Measurements from ENCODE around the gene ZSWIM3.
"Not testable (repeated sequence)": the region's sequence is repeated elsewhere in the genome, so short reads cannot be mapped to it uniquely, and the experiment has no call there.

Gene ZSWIM3

DNA sequence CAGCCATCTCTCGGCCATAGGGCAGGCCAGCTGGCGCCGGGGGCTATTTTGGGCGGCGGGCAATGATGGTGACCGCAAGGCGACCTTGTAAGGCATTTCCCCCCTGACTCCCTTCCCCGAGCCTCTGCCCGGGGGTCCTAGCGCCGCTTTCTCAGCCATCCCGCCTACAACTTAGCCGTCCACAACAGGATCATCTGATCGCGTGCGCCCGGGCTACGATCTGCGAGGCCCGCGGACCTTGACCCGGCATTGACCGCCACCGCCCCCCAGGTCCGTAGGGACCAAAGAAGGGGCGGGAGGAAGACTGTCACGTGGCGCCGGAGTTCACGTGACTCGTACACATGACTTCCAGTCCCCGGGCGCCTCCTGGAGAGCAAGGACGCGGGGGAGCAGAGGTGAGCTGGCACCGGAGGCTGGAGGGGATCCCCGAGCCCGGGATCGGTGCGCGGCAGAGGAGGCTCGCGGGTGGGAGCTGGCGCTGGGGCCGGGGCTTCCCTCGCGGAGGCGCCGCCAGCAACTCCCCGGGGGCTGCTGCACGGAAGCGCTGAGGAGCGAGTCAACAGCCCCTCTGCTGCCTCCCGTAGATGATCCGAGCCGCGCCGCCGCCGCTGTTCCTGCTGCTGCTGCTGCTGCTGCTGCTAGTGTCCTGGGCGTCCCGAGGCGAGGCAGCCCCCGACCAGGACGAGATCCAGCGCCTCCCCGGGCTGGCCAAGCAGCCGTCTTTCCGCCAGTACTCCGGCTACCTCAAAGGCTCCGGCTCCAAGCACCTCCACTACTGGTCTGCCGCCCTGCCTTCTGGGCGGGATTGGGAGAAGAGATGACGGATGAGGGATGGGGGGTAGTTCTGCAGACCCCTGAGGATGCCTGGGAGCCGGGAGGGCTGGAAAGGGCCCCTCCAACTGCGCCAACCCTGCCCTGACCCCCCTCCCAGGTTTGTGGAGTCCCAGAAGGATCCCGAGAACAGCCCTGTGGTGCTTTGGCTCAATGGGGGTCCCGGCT lies 33.9 kb downstream of the ZSWIM3 start, which contains the start of the genes CTSA and NEURL2:
TSS of gene CTSA (plus strand) at position 351 of the 999 bp plus-strand sequence. CDS start at position 585, 234 bp downstream.
TSS of gene NEURL2 (minus strand) at position 224 of the 999 bp plus-strand sequence. CDS start at position 7, 217 bp downstream.
- peak; percentile 86 for DNase-seq

DNA sequence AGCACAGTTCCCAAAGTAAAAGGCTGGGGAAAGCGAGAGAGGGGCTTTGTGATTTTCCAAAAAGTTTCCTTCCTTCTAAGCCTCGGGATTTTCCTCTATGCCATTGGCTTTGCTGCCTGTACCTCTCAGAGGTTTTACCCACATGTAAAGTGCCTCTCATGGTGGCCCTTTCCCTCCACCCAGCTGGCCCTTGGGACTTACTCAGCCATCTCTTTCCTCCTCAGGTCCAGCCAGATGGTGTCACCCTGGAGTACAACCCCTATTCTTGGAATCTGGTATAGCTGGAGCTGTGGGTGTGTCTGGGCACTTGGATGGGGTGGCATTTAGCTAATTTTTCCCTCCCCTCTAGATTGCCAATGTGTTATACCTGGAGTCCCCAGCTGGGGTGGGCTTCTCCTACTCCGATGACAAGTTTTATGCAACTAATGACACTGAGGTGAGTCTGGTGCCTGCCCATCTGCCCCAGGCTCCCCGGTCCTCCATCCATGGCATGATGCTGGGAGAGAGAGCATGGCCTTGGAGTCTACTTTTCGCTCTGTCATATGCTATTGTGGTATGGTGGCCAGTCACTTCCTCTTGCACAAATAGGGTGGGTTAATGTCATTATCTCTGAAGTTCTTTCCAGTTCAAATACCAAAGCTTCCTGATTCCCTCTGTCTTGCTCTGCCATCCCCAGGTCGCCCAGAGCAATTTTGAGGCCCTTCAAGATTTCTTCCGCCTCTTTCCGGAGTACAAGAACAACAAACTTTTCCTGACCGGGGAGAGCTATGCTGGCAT lies 34.8 kb downstream of the ZSWIM3 start:
- DNase-seq = no peak

DNA sequence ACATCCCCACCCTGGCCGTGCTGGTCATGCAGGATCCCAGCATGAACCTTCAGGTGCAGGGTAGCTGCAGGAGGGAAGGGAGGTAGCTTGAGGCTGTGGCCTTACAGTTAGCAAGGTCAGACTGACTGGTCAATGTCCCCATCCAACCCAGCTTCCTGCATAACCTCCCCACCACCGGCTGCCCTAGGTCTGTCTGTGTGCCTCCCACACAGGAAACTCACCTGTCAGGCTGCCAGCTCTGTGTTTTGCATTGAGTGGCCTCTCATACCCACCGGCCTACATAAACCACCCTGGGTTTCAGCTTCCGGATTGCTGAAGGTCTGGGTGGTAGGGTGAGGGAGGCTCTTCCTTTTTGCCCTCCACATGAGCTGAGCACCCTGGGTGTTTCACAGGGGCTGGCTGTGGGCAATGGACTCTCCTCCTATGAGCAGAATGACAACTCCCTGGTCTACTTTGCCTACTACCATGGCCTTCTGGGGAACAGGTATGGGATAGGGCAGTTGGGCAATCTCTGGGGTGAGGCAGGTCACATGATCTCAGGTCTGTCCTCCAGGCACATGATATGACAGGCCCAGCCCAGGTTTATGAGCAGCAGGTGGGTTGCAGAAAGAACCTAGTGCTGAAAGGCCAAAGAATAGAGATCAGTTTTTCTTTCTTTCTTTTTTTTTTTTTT lies 35.5 kb downstream of the ZSWIM3 start:
- DNase-seq = peak; percentile 46

DNA sequence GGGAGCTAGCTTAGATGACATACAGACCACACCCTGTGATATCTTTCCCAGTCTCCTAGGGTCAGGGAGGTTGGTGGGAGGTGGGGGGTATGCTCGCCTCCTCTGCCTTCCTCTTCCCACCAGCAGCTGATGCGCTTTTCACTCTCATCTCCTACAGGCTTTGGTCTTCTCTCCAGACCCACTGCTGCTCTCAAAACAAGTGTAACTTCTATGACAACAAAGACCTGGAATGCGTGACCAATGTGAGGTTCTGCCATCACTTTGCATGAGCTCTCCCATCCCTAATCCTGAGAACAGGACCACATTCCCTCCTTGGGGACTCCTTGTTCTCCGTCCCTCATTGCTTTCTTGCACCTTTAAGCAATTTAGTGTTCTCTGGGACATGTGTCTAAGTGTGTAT lies 36.4 kb downstream of the ZSWIM3 start:
- DNase-seq = no peak

DNA sequence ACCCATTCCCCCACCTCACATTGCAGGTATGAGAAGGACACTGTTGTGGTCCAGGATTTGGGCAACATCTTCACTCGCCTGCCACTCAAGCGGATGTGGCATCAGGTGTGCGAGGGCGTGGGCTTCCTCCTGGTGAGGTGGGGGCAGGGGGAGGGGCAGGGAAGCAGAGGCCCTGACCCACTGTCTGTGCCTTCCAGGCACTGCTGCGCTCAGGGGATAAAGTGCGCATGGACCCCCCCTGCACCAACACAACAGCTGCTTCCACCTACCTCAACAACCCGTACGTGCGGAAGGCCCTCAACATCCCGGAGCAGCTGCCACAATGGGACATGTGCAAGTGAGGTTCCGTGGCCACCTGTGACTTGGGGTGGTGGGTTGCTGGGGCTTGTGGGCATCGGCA lies 37.4 kb downstream of the ZSWIM3 start:
- DNase-seq = no peak

DNA sequence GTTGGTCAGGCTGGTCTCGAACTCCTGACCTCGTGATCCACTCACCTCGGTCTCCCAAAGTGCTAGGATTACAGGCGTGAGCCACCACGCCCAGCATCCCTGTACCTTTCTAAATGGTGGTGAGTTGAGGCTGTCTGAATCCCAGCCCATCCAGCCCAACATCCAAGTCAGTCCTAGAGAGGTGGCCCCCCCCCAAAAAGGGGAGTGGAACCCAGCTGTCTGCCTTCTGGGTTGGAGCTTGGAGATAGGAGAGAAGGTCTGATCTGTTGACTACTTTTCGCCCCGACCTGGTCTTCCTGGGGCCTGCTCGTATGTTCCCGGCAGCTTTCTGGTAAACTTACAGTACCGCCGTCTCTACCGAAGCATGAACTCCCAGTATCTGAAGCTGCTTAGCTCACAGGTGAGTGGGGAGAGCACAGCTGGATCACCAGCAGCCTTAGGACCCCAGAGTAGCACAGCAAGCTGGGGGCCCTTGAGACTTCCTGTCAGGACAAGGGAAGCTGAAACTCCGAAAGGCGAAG lies 39.3 kb downstream of the ZSWIM3 start:
- DNase-seq = no peak

DNA sequence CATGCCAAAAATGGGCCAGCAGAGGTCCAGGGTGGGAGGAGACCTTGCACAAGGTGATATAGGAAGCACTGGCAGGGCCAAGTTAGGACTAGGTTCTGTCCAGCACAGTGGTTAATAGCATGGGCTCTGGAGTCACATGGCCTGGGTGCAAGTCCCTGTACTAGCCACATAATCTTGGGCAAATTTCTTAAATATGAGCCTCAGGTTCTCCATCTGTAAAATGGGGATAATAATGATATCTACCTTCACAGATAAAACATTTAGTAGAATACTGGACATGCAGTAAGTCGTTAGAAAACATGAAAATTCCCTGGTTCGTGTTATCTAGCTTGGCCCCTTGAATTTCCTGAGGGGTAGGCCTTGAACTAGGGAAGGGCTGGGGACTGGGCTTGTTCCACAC lies 39.9 kb downstream of the ZSWIM3 start:
- DNase-seq = no peak

DNA sequence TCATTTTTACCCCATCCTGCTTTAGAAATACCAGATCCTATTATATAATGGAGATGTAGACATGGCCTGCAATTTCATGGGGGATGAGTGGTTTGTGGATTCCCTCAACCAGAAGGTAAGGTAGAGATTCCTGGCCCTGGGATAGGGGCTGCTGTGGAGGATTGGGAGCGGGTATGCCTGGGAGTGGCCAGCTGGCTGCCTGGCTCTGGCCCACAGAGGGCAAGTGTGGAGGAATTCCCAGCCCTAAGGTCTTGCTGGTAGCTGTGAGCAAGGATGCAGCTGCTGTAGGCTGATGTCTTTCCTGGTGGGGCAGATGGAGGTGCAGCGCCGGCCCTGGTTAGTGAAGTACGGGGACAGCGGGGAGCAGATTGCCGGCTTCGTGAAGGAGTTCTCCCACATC lies 40.3 kb downstream of the ZSWIM3 start:
- no peak for DNase-seq

DNA sequence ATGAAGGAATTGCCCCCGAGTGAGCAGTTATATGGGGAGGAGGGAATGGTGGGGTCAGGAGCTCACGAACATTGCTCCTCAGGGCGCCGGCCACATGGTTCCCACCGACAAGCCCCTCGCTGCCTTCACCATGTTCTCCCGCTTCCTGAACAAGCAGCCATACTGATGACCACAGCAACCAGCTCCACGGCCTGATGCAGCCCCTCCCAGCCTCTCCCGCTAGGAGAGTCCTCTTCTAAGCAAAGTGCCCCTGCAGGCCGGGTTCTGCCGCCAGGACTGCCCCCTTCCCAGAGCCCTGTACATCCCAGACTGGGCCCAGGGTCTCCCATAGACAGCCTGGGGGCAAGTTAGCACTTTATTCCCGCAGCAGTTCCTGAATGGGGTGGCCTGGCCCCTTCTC lies 40.9 kb downstream of the ZSWIM3 start:
- DNase-seq = no peak

DNA sequence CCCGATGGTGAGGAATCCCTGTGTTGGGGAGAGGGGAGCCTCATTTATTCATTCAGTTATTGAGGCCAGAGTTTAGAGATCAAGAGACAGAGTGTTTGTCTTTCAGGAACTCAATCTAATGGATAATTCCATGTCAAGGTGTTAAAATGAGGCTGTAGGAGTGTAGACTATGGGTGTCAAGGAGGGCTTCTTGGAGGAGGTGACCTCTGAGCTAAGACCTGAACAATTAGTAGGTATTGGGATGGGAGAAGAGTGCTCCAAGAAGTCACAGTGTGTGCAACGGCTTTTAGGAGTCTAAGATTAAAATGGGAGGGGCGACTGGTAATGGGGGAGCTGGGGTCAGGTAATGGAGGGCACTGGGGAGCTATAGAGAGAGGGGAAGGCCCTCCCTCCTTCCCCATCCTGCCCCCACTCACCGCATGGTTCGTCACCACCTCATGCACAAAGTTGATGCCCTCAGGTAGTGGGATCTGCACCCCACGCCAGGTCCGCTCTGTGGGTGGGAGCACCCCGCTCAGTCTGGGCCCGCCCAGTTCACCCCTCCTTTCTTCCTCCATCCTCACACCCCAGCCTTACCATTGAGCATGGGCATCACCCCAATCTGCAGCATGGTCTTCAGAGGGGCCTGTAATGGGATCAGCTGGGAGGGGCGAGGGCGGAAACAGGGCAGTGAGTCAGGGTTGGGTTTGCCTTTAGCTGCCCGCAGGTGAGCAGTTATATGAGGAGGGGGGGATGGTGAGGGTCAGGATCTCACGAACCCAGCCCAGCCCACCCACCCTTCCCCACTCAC lies 41.8 kb downstream of the ZSWIM3 start:
- DNase-seq = no peak

DNA sequence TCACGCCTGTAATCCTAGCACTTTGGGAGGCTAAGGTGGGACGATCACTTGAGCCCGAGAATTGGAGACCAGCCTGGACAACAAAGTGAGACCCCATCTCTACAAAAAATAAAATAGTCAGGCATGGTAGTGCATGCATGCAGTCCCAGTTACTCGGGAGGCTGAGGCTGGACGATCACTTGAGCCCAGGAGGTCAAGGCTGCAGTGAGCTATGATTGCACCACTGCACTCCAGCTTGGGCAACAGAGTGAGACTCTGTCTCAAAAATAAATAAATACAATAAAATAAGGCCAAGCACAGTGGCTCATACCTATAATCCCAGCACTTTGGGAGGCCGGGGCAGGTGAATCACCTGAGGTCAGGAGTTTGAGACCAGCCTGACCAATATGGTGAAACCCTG lies 43.9 kb downstream of the ZSWIM3 start:
- not testable (repeated sequence) for DNase-seq

DNA sequence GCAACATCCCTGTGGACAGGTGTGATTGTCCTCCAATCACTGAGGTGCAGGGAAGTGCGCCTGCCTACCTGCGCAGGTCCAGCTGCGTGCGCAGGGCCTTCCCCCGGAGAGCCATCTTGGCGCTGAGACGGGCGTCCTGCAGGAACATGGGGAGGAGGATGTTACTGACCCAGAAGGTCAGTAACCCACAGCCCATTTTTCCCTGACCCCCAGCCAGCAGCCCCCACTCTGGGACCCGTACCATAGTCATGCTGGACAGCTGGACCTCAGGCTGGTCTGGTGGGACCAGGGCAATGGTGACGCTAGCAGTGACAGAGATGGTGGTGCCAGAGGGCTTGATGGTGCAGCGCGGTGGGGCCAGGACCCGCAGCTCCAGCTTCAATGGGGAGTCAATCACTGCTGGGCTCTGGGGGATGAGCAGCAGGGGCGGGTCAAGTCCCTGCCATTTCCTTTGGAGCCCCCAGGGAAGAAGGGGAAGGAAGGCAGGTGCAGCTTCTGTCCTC lies 44.8 kb downstream of the ZSWIM3 start:
- no peak for DNase-seq

DNA sequence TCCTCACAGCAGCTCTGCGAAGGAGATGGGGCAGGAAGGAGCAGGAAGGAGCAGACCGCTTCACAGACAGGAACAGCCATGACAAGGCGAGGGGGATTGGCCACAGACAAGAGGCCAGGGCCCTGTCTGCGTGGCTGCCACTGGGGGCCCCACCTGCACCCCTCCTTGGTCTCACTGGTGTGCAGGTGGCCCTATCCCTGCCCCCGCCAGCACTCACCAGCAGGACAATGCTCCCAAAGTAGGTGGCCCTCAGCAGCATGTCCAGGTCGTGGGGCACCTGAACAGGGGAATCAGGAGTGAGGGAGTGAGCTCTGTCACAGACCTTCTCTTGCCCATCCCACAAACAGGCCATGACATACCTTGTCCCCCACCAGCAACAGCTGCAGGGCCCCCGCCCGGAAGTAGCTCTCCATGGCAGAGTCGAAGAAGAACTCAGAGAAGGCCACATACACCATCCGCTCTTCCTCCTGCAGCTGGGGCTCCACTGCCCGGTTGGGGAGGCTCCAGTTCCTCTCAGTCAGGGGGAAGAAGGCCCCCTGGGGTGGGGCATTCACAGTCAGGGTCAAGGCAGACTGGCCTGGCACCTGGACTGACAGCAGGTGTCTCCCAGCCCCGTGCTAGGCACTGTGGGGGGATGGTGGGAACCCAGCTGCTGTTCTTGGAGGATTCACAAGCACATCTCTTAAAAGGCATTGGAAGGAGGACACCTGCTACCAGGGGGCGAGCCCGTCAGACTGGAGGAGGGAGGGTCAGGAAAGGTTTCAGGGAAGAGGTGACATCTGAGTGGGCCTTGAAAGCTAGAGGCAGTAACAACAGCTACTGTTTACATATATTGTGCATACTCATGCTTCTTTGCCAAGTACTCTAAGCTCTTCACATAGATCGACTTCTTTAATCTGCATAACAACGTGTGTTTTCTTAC lies 47.4 kb downstream of the ZSWIM3 start:
- DNase-seq = no peak

DNA sequence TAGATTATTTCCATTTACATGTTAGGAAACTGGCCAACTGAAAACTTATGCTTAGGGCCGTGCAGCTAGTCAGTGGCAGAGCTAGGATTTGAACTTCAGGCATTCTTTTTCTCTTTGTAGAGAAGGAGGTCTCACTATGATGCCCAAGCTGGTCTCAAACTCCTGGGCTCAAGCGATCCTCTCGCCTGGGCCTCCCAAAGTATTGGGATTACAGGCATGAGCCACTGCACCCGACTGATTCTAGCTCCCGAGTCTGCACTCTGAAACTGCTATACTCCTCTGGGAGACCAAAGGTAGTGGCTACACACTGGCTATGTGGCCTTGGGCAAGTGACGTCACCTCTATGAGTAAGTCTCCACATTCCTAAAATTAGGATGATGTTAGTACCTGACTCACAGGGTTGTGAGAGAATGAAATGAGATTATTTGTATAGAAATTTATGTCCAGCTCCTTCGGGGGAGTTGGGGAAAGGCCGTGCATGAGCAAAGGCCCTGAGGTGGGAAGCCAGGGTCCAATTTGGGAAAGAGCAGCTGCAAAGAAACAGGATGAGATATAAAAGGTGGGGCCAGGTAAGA lies 48.2 kb downstream of the ZSWIM3 start:
- no peak for DNase-seq

DNA sequence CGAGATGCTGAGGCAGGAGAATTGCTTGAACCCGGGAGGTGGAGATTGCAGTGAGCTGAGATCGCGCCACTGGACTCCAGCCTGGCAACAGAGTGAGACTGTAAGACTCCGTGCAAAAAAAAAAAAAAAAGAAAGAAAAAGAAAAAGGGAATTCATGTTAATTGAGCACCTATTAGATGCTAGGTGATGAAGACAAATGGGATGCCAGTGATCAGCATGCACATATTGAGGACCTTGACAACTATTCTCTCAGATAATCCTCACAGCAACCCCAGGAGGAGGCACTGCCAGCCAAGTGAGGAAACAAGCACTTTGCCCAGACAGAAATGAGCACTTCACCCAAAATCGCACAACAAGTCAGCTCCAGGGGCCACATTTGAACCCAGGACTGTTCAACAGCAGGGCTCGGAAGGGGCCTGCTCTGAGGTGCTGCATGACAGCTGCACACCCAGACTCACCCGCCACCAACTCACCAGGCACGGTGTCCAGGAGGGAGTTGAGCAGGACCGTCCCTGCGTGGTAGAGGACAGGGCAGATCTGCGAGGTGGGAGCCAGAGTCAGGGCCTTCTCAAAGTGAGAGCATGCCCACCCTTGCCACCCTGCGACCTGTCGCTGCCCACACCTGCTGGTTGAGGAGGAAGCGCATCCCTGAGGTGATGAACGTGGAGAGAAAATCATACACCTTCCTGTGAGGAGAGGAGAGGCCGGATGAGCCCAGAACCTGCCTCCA lies 50.0 kb downstream of the ZSWIM3 start:
- no peak for DNase-seq

DNA sequence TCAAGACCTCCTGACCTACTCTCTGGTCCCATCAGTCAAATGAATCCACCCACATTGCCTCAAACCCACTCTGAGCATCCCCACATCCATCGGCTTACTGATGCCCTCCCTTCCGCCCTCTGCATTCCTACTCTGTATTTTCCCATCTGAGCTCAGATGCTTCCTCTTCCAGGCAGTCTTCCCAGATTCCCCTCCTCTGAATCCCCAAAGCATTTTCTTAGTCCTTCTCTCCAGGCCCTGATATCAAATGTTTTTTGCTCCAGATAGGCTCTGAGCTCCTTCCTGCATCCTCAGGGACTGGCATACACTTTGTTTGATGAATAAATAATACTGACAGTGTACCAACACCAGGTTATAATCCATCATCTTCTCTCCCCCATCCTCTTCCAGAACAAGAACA lies 50.7 kb downstream of the ZSWIM3 start:
- no peak for DNase-seq

DNA sequence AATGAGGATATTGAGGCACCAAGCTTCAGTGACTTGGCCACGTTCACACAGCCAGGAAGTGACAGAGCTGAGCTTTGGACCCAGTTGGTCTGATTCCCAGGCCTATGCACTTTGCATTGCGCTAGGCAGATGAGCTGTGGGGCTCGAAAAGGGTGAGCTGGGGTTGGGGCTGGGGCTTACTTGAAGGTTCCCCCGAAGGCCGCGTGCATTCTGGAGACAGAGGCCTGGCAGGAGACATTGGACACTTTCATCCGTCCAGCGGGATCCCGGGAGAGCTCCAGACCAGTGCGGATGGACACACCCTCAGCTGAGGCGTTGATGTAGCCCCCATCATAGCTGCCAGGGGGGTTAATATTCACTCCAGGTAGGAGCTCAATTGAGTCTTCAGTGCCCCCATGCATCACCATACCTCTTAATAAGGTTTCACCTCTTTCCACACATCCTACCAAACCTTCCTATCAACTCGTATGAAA lies 52.0 kb downstream of the ZSWIM3 start:
- no peak for DNase-seq

DNA sequence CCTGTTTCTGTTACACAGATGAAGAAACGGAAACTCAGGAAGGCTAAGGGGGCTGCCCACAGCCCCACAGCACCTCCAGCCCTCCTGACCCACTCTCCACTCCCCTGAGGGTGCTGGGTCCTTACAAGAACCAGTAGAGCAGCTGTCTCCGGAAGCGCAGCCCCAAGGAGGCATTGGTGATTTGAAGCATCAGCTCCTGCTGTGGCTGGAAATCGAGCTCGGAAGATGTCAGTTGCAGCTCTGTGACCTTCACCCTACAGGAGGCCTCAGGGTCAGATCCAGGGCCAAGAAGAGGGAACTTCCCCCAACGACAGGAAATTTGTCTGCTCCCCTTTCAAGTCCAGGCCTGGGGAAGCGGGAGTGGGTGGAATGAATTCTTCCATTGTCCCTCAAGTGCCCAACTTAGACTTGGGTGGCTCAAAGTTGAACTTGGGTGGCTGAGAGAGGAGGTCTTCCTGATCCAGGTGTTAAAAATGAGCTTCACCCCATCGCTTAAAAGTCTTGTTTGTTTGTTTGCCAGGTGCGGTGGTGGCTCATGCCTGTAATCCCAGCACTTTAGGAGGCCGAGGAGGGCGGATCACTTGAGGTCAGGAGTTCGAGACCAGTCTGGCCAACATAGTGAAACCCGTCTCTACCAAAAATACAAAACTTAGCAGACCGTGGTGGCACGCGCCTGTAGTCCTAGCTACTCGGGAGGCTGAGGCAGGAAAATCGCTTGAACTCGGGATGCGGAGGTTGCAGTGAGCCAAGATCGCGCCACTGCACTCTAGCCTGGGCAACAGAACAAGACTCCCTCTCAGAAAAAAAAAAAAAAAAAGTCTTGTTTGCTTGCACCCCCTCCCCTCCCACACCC lies 52.6 kb downstream of the ZSWIM3 start:
- no peak for DNase-seq

Measured in CD4-positive, alpha-beta T cell treated with Interleukin-17A for 4 hours (primary cell).